Renal pelvis (tissue), 12 donors: ENCODE data around the gene MANSC1. TPM values are rescaled to one million over a fixed set of nuclear protein-coding genes. Genes with fewer than 3 reads are reported as not detected.

ENCODE experiments used
- DNase-seq: peaks from one replicate; pipeline ENCODE4 v3.0.0-alpha.2; 2013
- long read RNA-seq, 16 experiments: transcript quantifications; one replicate each; lab custom pipeline, GENCODE V29; 2026
- polyA plus RNA-seq, 3 donors: library from polyadenylated mRNA; unstranded; fragments of 120-200 nt; gene quantifications; one replicate each; pipeline ENCODE4 v1.2.1, GENCODE V29; 2013; ENCODE audit not compliant: insufficient read length in 3 of 3

The MANSC1 gene
- polyA plus RNA-seq: 10 to 100 TPM; 28.0 to 31.2 (median 29.9) TPM
- long read RNA-seq, donor 1, full-length matches to known transcripts: 6 of 6 reads
- long read RNA-seq, donor 1, partial matches to known transcripts: 0 of 6 reads
- long read RNA-seq, donor 1, other reads (novel, unspliced or antisense): 0 of 6 reads
- long read RNA-seq, donor 2, full-length matches to known transcripts: 9 of 31 reads
- long read RNA-seq, donor 2, partial matches to known transcripts: 22 of 31 reads
- long read RNA-seq, donor 2, other reads (novel, unspliced or antisense): 0 of 31 reads
- long read RNA-seq, donor 3, full-length matches to known transcripts: 7 of 7 reads
- long read RNA-seq, donor 3, partial matches to known transcripts: 0 of 7 reads
- long read RNA-seq, donor 3, other reads (novel, unspliced or antisense): 0 of 7 reads
- long read RNA-seq, donor 4, full-length matches to known transcripts: 10 of 10 reads
- long read RNA-seq, donor 4, partial matches to known transcripts: 0 of 10 reads
- long read RNA-seq, donor 4, other reads (novel, unspliced or antisense): 0 of 10 reads
- long read RNA-seq, donor 5, full-length matches to known transcripts: 8 of 14 reads
- long read RNA-seq, donor 5, partial matches to known transcripts: 6 of 14 reads
- long read RNA-seq, donor 5, other reads (novel, unspliced or antisense): 0 of 14 reads
- long read RNA-seq, donor 6, full-length matches to known transcripts: 5 of 5 reads
- long read RNA-seq, donor 6, partial matches to known transcripts: 0 of 5 reads
- long read RNA-seq, donor 6, other reads (novel, unspliced or antisense): 0 of 5 reads
- long read RNA-seq, donor 7, full-length matches to known transcripts: 15 of 20 reads
- long read RNA-seq, donor 7, partial matches to known transcripts: 5 of 20 reads
- long read RNA-seq, donor 7, other reads (novel, unspliced or antisense): 0 of 20 reads
- long read RNA-seq, donor 8, full-length matches to known transcripts: 4 of 4 reads
- long read RNA-seq, donor 8, partial matches to known transcripts: 0 of 4 reads
- long read RNA-seq, donor 8, other reads (novel, unspliced or antisense): 0 of 4 reads
- long read RNA-seq, donor 9, full-length matches to known transcripts: 12 of 18 reads
- long read RNA-seq, donor 9, partial matches to known transcripts: 0 of 18 reads
- long read RNA-seq, donor 9, other reads (novel, unspliced or antisense): 6 of 18 reads
- long read RNA-seq, donor 10, full-length matches to known transcripts: 11 of 11 reads
- long read RNA-seq, donor 10, partial matches to known transcripts: 0 of 11 reads
- long read RNA-seq, donor 10, other reads (novel, unspliced or antisense): 0 of 11 reads
- long read RNA-seq, donor 11, full-length matches to known transcripts: 10 of 10 reads
- long read RNA-seq, donor 11, partial matches to known transcripts: 0 of 10 reads
- long read RNA-seq, donor 11, other reads (novel, unspliced or antisense): 0 of 10 reads
- long read RNA-seq, donor 12, full-length matches to known transcripts: 12 of 12 reads
- long read RNA-seq, donor 12, partial matches to known transcripts: 0 of 12 reads
- long read RNA-seq, donor 12, other reads (novel, unspliced or antisense): 0 of 12 reads
- long read RNA-seq, donor 13, full-length matches to known transcripts: 4 of 4 reads
- long read RNA-seq, donor 13, partial matches to known transcripts: 0 of 4 reads
- long read RNA-seq, donor 13, other reads (novel, unspliced or antisense): 0 of 4 reads
- long read RNA-seq, donor 14: 0 reads
- long read RNA-seq, donor 15, full-length matches to known transcripts: 12 of 17 reads
- long read RNA-seq, donor 15, partial matches to known transcripts: 5 of 17 reads
- long read RNA-seq, donor 15, other reads (novel, unspliced or antisense): 0 of 17 reads
- long read RNA-seq, donor 16, full-length matches to known transcripts: 12 of 12 reads
- long read RNA-seq, donor 16, partial matches to known transcripts: 0 of 12 reads
- long read RNA-seq, donor 16, other reads (novel, unspliced or antisense): 0 of 12 reads

- peak; percentile 59 for DNase-seq
Observed at GRCh38 chr12:12349711-12350665, at the start of gene MANSC1. MANSC1 (minus strand) TSS chr12:12350242; CDS start chr12:12343314, 6,928 bp downstream.

DNA sequence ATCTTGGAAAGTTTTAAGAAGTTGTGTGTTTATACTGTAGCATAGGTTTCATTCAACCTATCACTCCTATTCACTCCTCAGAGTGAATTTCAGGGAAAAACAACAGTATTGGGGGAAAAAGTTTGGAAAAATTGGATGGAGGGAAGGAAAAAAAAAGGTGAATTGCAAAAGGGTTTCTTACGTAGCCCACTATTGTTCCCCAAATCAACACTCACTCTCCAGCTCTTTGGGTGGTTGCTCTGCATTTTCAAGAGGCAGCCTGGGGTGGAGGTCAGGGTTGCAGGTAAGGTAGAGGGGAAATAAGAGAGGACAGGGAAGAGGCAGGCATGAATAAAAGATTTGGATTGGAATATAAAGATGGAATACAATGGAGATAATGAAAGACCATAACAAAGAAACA, 49.1 kb upstream of the MANSC1 start:
- no peak for DNase-seq

DNA sequence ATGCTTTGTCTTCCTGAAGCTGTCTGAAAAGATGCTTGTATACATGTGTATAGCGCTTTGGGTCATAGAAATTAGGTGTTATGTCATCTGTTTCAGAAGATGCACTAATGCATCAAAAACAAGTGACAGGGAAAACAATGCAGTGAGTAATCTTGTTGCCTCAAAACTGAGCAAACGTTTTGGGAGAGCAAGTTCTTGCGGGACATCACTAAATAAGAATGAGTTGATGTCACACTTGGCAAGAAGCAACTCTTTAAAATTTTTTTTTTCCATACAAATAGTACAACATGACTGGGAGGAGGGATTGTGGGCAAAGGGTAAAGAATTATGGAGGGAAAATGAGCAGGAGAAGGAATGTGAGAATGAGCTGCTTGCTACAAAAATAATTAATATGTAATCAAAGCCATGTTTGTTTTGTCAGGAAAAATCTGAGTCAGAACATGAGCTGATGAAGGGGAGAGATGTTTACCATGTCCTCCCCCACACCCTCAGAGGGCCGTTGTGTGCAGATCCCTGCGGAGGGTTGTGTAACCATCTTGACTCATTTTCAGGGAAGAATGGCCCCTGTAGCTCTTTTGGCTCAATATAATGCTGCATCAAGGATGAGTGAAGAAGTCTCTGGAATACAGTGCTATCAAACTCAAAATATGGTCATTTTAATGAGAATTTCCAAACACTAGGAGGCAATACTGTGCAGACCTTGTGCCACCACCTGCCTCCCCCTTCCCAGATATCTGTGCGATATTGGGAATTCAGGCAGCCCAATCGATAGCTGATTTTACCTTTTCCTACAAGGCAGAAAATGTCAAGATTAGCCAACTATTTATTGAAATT, 48.2 kb upstream of the MANSC1 start:
- peak; percentile 52 for DNase-seq

GRCh38 chr12:12397184-12397583, 47.1 kb upstream of the MANSC1 start:
- no peak for DNase-seq

GRCh38 chr12:12396694-12397093, 46.7 kb upstream of the MANSC1 start:
- DNase-seq: no peak

DNA sequence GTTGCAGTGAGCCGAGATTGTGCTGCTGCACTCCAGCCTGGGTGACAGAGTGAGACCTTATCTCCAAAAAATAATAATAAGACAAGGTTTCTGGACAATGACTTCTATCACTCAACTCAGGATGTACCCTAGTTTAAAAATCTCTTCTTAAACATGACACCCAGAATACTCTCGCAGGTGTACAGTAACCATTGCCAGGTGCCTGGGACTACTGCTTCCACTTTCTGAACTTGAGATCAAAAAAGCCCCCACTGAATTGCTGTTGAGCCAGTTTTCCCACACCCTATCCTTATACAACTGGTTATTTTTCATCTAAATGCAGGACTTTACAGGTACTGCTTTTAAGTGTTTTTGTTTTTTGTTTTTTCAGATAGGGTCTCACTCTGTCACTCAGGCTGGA, 43.1 kb upstream of the MANSC1 start:
- DNase-seq: no peak

DNA sequence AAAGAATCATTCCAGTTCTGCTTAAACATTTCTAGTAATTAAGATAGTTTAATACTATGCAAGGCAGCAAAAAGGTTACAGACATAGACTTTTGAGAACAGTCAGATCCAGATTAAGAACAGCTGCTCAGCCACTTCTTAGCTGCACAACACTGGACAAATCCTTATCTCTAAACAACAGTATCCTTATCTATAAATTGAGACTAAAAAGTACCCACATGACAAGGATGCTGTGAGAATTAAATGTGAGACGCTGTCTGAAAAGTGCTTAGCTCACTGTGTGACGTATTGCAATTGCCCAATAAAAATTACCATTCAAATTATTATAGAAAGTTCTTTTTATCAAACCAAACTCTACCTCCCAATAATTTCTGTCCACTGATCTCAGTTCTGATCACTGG, 42.4 kb upstream of the MANSC1 start:
- no peak for DNase-seq

GRCh38 chr12:12387501-12387900, 37.5 kb upstream of the MANSC1 start:
- DNase-seq: no peak

- DNase-seq: no peak
Observed at GRCh38 chr12:12384571-12385340, 34.7 kb upstream of the MANSC1 start.

- DNase-seq: no peak
Observed at GRCh38 chr12:12381982-12382381, 31.9 kb upstream of the MANSC1 start.

DNA sequence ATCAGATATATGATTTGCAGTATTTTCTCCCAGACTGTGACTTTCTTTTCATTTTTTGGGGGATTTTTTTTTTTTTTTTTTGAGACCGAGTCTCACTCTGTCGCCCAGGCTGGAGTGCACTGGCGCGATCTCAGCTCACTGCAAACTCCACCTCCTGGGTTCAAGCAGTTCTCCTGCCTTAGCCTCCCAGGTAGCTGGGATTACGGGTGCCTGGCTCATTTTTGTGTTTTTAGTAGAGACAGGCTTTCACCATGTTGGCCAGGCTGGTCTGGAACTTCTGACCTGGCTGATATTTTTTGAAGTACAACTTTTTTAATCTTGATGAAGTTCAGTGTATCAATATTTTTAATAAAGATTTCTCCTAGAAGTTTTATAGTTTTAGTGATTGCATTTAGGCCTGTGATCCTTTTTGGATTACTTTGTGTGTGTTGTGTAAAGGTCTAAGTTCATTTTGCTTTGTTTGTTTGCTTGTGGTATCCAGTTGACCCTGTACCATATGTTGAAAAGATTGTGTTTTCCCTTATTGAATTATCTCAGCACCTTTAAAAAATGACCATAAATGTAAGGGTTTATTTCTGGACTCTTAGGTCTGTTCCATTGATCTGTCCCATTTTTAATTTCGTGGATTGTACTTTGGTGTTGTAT, 31.0 kb upstream of the MANSC1 start:
- DNase-seq: no peak

DNA sequence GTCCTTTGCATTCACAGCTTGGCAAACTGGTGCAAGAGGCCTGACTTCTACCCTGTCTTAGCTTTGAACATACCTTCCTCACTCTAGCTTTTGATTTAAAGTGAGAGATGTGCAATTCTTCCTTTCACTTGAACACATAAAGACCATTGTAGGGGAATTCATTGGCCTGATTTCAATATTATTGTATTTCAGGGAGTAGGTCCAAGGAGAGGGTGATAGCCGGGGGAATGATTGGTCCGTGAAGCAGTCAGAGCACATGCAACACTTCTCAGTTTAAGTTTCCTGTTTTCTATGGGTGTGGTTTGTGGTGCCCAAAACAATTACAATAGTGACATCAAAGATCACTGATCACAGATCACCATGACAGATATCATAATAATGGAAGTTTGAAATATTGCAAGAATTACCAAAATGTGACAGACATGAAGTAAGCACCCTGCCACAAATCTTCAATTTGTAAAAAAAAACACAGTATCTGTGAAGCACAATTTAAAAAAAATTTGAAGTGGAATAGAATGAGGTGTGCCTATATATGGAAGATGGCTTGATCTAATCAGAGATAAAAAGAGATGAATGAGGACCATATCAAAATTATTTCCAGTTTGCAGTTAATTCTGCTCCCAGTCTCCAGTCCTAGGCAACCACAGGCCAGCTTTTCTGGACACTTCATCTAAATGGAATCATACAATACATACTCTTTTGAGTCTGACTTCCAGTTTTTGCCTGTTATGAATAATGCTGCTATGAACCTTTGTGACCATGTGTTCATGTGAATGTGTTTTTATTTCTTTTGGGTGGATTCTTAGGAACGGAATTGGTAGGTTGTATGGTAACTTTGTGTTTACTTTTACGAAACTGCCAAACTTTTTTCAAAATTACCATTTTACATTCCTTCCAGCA, 30.0 kb upstream of the MANSC1 start:
- no peak for DNase-seq

- DNase-seq: no peak
Observed at GRCh38 chr12:12378616-12379015, 28.6 kb upstream of the MANSC1 start.

DNA sequence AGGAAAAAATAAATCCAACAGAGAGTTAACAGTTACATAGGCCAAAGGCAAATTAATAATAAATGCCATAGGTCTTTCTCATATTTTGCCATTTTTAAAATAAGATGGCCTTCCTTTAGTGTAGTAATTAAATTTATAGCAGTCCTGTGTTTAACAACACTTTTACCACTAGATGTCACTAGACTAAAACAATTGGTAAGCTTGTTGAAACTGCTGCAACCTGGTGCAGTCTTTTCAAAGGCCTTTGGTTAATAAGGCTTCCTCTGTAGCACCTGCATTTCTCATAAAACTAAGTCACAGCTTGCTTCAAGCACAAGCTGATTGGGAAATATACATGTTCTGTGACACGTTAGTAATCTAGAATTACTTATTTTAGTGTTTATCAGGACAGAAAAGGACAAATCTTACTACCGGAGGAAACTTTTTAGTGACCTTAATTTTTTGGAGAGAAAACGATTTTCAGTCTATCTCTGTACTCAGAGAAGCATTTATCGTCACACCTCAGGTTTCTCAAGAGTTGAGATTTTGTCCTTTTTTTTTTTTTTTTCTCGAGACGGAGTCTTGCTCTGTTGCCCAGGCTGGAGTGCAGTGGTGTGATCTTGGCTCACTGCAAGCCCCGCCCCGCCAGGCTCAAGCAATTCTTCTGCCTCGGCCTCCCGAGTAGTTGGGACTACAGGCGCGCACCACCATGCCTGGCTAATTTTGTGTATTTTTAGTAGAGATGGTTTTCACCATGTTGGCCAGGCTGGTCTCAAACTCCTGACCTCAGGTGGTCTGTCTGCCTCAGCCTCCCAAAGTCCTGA, 26.8 kb upstream of the MANSC1 start:
- DNase-seq: peak; percentile 81
